Naive B cell (primary cell): Measurements from ENCODE around the gene SLCO4C1. TPM values are rescaled to one million over a fixed set of nuclear protein-coding genes. Genes with fewer than 3 reads are reported as not detected.

Experiments used
- ATAC-seq, 2 donors: fragments of 150-1000 bp; cut with Tn5 transposase; 2 replicates each; pipeline ENCODE4 v1.10.0; 2021; ENCODE audit warnings: low read depth in 2 of 2, mild to moderate bottlenecking in 2 of 2, moderate library complexity in 2 of 2
- DNase-seq: peaks from one replicate; pipeline ENCODE4 v3.0.0; 2022
- H3K27ac Mint-ChIP-seq, 6 donors: one replicate each; pipeline ENCODE4 v1.8.0; 2020 to 2022; ENCODE audit warnings: mild to moderate bottlenecking in 6 of 6, mixed read lengths in 6 of 6, moderate library complexity in 5 of 6, inconsistent platforms in 2 of 6
- H3K27me3 Mint-ChIP-seq, 3 donors: one replicate each; pipeline ENCODE4 v1.8.0; 2021 to 2022; ENCODE audit warnings: mixed read lengths in 3 of 3, mild to moderate bottlenecking in 1 of 3
- H3K36me3 Mint-ChIP-seq, 2 donors: one replicate each; pipeline ENCODE4 v1.8.0; 2020 to 2022; ENCODE audit warnings: mixed read lengths in 2 of 2, inconsistent platforms in 1 of 2, mild to moderate bottlenecking in 1 of 2
- H3K4me1 Mint-ChIP-seq, 3 donors: one replicate each; pipeline ENCODE4 v1.8.0; 2020 to 2022; ENCODE audit warnings: mixed read lengths in 3 of 3, inconsistent platforms in 1 of 3, mild to moderate bottlenecking in 1 of 3, moderate library complexity in 1 of 3
- H3K4me3 Mint-ChIP-seq, 8 donors: one replicate each; pipeline ENCODE4 v1.8.0; 2020 to 2022; ENCODE audit warnings: mild to moderate bottlenecking in 8 of 8, mixed read lengths in 8 of 8, moderate library complexity in 8 of 8, inconsistent platforms in 2 of 8
- H3K9me3 Mint-ChIP-seq, 7 donors: one replicate each; pipeline ENCODE4 v1.8.0; 2020 to 2022; ENCODE audit warnings: mixed read lengths in 7 of 7, mild to moderate bottlenecking in 5 of 7, inconsistent platforms in 2 of 7, moderate library complexity in 1 of 7
- polyA plus RNA-seq, 6 donors: library from polyadenylated mRNA; unstranded; fragments of 300-500 nt; fragmentation: Illumina TruSeq; gene quantifications; one replicate each; pipeline ENCODE4 v1.2.3, GENCODE V29; 2021; ENCODE audit warnings: low read depth in 6 of 6

SLCO4C1 gene
- polyA plus RNA-seq, 6 donors from 2014 or later, result 0.05 to 0.42 (median 0.35) TPM; not detected in 1

- no peaks in the 10 kb centered on the region for H3K27me3 Mint-ChIP-seq
- DNase-seq (no peak), ATAC-seq (no peak)
- no peaks in the 10 kb centered on the region for H3K36me3 Mint-ChIP-seq
- H3K4me1 Mint-ChIP-seq, result peaks cover 0 to 2% (median 0%) of the 10 kb centered on the region in 3 donors
- H3K27ac Mint-ChIP-seq, result no peak overlapping the region
- no peaks in the 10 kb centered on the region for H3K9me3 Mint-ChIP-seq
- no peak overlapping the region for H3K4me3 Mint-ChIP-seq
Observed at GRCh38 chr5:102231693-102232619, 64.1 kb downstream of the SLCO4C1 start.

- H3K4me1 Mint-ChIP-seq, result peaks cover 0 to 2% (median 0%) of the 10 kb centered on the region in 3 donors
- no peak overlapping the region for H3K27ac Mint-ChIP-seq
- H3K36me3 Mint-ChIP-seq, result no peaks in the 10 kb centered on the region
- no peaks in the 10 kb centered on the region for H3K9me3 Mint-ChIP-seq
- ATAC-seq (no peak), DNase-seq (no peak)
- no peaks in the 10 kb centered on the region for H3K27me3 Mint-ChIP-seq
- no peak overlapping the region for H3K4me3 Mint-ChIP-seq
Observed at GRCh38 chr5:102229685-102230084, 66.4 kb downstream of the SLCO4C1 start.

- no peak for DNase-seq
- no peak overlapping the region for H3K27ac Mint-ChIP-seq
- no peaks in the 10 kb centered on the region for H3K36me3 Mint-ChIP-seq
- peaks cover 0 to 2% (median 0%) of the 10 kb centered on the region in 3 donors for H3K4me1 Mint-ChIP-seq
- peaks cover 0 to under 1% (median 0%) of the 10 kb centered on the region in 7 donors for H3K9me3 Mint-ChIP-seq
- no peaks in the 10 kb centered on the region for H3K27me3 Mint-ChIP-seq
- no peak overlapping the region for H3K4me3 Mint-ChIP-seq
- no peak for ATAC-seq
Observed at GRCh38 chr5:102226321-102226720, 69.8 kb downstream of the SLCO4C1 start.

GRCh38 chr5:102223542-102224477 is 72.3 kb downstream of the SLCO4C1 start:
- H3K4me3 Mint-ChIP-seq, result no peak overlapping the region
- H3K27me3 Mint-ChIP-seq, result no peaks in the 10 kb centered on the region
- H3K9me3 Mint-ChIP-seq, result peaks cover 0 to 6% (median 4%) of the 10 kb centered on the region in 7 donors
- ATAC-seq (no peak), DNase-seq (peak; percentile 24)
- H3K36me3 Mint-ChIP-seq, result no peaks in the 10 kb centered on the region
- no peak overlapping the region for H3K27ac Mint-ChIP-seq
- H3K4me1 Mint-ChIP-seq, result no peaks in the 10 kb centered on the region

- Mint-ChIP-seq H3K27me3 (no peaks in the 10 kb centered on the region), H3K4me3 (no peak overlapping the region), H3K27ac (no peak overlapping the region), H3K9me3 (peaks cover 0 to 6% (median 4%) of the 10 kb centered on the region in 7 donors), H3K4me1 (no peaks in the 10 kb centered on the region), H3K36me3 (no peaks in the 10 kb centered on the region)
- no peak for ATAC-seq
- no peak for DNase-seq
Observed at GRCh38 chr5:102222772-102223171, 73.3 kb downstream of the SLCO4C1 start.

GRCh38 chr5:102221949-102222348 is 74.1 kb downstream of the SLCO4C1 start:
- Mint-ChIP-seq H3K27ac (peak overlapping the region in 1 of 6 donors; percentile 15), H3K9me3 (peaks cover 0 to 6% (median 4%) of the 10 kb centered on the region in 7 donors), H3K36me3 (no peaks in the 10 kb centered on the region), H3K4me3 (no peak overlapping the region), H3K27me3 (no peaks in the 10 kb centered on the region), H3K4me1 (no peaks in the 10 kb centered on the region)
- DNase-seq (no peak), ATAC-seq (no peak)

- ATAC-seq, result no peak
- no peaks in the 10 kb centered on the region for H3K36me3 Mint-ChIP-seq
- no peaks in the 10 kb centered on the region for H3K4me1 Mint-ChIP-seq
- no peaks in the 10 kb centered on the region for H3K27me3 Mint-ChIP-seq
- H3K27ac Mint-ChIP-seq, result no peak overlapping the region
- DNase-seq, result no peak
- H3K9me3 Mint-ChIP-seq, result peaks cover 0 to 8% (median 4%) of the 10 kb centered on the region in 7 donors
- no peak overlapping the region for H3K4me3 Mint-ChIP-seq
Observed at GRCh38 chr5:102218159-102218558, 77.9 kb downstream of the SLCO4C1 start.

GRCh38 chr5:102216678-102217077 is 79.4 kb downstream of the SLCO4C1 start:
- no peak overlapping the region for H3K27ac Mint-ChIP-seq
- H3K9me3 Mint-ChIP-seq, result peaks cover 0 to 8% (median 4%) of the 10 kb centered on the region in 7 donors
- no peak for ATAC-seq
- DNase-seq, result no peak
- H3K36me3 Mint-ChIP-seq, result no peaks in the 10 kb centered on the region
- H3K4me3 Mint-ChIP-seq, result no peak overlapping the region
- H3K27me3 Mint-ChIP-seq, result no peaks in the 10 kb centered on the region
- no peaks in the 10 kb centered on the region for H3K4me1 Mint-ChIP-seq

GRCh38 chr5:102211165-102211564 is 84.9 kb downstream of the SLCO4C1 start:
- Mint-ChIP-seq H3K36me3 (no peaks in the 10 kb centered on the region), H3K27ac (no peak overlapping the region), H3K27me3 (no peaks in the 10 kb centered on the region), H3K4me1 (no peaks in the 10 kb centered on the region), H3K4me3 (no peak overlapping the region), H3K9me3 (peaks cover 0 to 4% (median 0%) of the 10 kb centered on the region in 7 donors)
- no peak for ATAC-seq
- no peak for DNase-seq

- Mint-ChIP-seq H3K4me3 (peak overlapping the region in 1 of 8 donors; percentile 7), H3K27me3 (peaks cover 0 to 13% (median 0%) of the 10 kb centered on the region in 3 donors), H3K36me3 (no peaks in the 10 kb centered on the region), H3K9me3 (peaks cover 0 to 11% (median 4%) of the 10 kb centered on the region in 7 donors), H3K27ac (no peak overlapping the region), H3K4me1 (no peaks in the 10 kb centered on the region)
- ATAC-seq, result no peak
- no peak for DNase-seq
Observed at GRCh38 chr5:102200861-102201260, 95.2 kb downstream of the SLCO4C1 start.

GRCh38 chr5:102196481-102196880 is 99.6 kb downstream of the SLCO4C1 start:
- no peak for DNase-seq
- H3K9me3 Mint-ChIP-seq, result peaks cover 2 to 11% (median 7%) of the 10 kb centered on the region in 7 donors
- H3K4me3 Mint-ChIP-seq, result no peak overlapping the region
- no peaks in the 10 kb centered on the region for H3K4me1 Mint-ChIP-seq
- ATAC-seq, result no peak
- peaks cover 0 to 10% (median 0%) of the 10 kb centered on the region in 3 donors for H3K27me3 Mint-ChIP-seq
- H3K36me3 Mint-ChIP-seq, result no peaks in the 10 kb centered on the region
- H3K27ac Mint-ChIP-seq, result no peak overlapping the region
